ENCODE measurements around the gene SPINT1.

SPINT1 gene

DNA sequence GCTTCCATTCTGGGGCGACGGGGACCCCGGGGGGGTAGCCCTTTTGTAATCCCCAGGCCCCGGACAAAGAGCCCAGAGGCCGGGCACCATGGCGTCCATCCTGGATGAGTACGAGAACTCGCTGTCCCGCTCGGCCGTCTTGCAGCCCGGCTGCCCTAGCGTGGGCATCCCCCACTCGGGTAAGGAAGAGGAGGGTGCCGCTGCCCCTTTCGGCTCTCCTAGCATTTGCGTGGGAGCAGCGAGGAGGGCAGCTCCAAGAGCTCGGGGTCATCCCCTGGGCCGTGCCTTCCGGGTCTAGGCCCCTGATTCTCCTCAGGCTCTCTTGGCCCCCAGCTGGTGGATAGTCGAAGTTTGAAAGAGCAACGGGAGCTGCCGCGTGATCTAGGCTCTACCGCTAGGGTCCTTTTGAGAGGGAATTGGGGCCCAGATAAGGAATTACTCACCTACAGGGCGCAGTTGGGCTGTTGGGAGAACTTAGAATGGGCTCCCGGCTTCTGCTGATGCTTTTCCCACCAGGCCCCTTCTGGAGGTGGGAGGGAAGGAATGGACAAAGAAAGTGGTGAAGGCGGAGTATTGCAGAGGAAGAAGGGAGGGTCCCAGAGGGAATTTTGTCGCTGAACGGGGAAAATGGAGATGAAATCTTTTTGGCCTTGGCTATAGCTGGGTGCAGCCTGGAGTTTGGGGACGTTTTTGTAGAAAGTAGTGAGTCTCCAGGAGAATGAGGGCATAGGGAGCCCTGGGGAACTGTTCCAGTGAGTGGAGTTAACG, 51.0 kb downstream of the SPINT1 start:
- DNase-seq: peak; percentile 85

DNA sequence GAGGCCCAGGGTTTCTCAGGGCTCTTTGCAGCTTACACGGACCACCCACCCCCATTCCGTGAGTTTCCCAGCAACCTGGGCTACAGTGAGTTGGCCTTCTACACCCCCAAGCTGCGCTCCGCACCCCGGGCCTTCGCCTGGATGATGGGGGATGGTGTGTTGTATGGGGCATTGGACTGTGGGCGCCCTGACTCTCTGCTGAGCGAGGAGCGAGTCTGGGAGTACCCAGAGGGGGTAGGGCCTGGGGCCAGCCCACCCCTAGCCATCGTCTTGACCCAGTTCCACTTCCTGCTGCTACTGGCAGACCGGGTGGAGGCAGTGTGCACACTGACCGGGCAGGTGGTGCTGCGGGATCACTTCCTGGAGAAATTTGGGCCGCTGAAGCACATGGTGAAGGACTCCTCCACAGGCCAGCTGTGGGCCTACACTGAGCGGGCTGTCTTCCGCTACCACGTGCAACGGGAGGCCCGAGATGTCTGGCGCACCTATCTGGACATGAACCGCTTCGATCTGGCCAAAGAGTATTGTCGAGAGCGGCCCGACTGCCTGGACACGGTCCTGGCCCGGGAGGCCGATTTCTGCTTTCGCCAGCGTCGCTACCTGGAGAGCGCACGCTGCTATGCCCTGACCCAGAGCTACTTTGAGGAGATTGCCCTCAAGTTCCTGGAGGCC, 55.8 kb downstream of the SPINT1 start:
- DNase-seq: no peak

DNA sequence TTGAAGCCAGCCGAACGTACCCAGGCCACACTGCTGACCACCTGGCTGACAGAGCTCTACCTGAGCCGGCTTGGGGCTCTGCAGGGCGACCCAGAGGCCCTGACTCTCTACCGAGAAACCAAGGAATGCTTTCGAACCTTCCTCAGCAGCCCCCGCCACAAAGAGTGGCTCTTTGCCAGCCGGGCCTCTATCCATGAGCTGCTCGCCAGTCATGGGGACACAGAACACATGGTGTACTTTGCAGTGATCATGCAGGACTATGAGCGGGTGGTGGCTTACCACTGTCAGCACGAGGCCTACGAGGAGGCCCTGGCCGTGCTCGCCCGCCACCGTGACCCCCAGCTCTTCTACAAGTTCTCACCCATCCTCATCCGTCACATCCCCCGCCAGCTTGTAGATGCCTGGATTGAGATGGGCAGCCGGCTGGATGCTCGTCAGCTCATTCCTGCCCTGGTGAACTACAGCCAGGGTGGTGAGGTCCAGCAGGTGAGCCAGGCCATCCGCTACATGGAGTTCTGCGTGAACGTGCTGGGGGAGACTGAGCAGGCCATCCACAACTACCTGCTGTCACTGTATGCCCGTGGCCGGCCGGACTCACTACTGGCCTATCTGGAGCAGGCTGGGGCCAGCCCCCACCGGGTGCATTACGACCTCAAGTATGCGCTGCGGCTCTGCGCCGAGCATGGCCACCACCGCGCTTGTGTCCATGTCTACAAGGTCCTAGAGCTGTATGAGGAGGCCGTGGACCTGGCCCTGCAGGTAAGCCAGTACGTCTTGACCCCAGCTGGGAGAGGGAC, 56.6 kb downstream of the SPINT1 start:
- DNase-seq: no peak

- no peak for DNase-seq
Measured at GRCh38 chr15:40901053-40901443, 57.2 kb downstream of the SPINT1 start.

DNA sequence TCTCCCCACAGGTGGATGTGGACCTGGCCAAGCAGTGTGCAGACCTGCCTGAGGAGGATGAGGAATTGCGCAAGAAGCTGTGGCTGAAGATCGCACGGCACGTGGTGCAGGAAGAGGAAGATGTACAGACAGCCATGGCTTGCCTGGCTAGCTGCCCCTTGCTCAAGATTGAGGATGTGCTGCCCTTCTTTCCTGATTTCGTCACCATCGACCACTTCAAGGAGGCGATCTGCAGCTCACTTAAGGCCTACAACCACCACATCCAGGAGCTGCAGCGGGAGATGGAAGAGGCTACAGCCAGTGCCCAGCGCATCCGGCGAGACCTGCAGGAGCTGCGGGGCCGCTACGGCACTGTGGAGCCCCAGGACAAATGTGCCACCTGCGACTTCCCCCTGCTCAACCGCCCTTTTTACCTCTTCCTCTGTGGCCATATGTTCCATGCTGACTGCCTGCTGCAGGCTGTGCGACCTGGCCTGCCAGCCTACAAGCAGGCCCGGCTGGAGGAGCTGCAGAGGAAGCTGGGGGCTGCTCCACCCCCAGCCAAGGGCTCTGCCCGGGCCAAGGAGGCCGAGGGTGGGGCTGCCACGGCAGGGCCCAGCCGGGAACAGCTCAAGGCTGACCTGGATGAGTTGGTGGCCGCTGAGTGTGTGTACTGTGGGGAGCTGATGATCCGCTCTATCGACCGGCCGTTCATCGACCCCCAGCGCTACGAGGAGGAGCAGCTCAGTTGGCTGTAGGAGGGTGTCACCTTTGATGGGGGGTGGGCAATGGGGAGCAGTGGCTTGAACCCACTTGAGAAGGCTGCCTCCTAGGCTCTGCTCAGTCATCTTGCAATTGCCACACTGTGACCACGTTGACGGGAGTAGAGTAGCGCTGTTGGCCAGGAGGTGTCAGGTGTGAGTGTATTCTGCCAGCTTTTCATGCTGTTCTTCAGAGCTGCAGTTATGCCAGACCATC, 59.0 kb downstream of the SPINT1 start:
- DNase-seq: peak; percentile 90

DNA sequence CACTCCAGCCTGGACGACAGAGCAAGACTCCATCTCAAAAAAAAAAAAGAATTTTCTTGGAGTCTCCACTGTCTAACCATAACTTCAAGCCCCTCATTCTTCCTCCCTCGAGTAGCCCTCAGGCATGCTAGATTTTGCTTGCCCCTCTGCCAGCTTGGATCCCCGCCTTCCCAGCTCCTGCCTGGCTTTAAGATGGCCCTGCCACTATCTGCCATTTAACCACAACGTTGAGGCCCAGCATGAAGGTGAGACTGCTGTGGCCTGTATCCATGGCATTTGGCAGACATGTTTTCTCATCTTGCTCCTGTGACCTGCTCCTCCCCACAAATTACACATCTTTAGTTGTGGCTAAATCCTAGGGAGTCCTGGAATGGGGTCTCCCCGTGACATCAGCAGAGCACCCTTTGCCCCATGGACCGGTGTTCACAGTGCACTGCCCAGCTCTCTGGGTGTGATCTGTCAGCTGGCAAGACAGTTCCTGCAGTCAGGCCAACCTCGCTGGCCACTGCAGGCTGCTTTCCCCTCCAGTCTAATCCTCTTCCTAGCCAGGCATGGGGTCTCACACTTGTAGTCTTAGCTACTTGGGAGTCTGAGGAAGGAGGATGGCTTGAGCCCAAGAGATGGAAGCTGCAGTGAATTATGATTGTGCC, 60.8 kb downstream of the SPINT1 start:
- no peak for DNase-seq

GRCh38 chr15:40906091-40906990, 62.5 kb downstream of the SPINT1 start:
- peak; percentile 47 for DNase-seq

DNA sequence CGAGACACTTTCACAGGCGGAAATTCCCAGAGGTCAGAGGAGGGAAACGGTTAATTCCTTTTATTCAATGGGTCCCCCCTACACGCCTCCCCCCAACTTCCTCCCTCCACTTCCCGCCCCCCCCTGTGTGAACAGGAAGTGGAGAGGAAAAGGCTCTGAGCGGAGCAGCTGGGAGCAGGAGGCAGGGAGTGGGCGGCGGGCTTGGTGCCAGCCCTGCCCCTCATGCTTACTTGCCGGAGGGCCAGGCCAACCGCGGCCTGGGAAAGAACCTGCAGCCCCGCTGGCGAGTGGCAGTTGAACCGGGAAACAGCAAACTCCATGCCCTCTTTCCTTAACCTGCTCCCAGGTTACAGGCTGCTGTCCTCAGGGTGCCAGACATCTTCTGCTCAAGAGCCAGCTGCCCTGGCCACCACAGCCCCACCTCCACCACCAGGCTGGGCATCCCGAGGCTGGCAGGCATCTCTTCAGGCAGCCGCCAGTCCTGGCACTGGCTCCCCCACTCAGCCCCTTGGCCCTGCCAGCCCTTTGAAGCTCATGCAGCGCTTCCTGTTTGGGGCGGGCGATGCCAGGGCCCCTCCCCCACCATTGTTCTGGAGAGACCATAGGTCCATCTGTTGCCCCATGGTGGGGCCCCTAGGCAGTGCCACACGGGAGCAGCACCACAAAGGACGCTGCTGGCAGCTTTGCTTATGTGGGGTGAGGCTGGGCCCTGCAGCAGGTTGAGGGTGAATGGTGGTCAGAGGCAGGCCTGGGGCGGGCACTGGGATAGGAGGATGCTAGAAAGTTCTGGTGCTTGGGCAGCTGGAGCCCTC, 63.3 kb downstream of the SPINT1 start:
- DNase-seq: peak; percentile 52

Data from inflammatory macrophage treated with lipopolysaccharide for 4 hours (primary cell).